Stimulated activated CD4-positive, alpha-beta T cell treated with anti-CD3 and anti-CD28 coated beads, Interleukin-15, amount 100 ng/mL, for 48 hours (primary cell): ENCODE data around the gene NIP7.

Experiments
- DNase-seq, 2 donors: peaks; one replicate each; pipeline ENCODE4 v3.0.0-alpha.2; 2020; ENCODE audit warnings: low read depth in 2 of 2

Gene NIP7

GRCh38 chr16:69318911-69319289, 20.7 kb upstream of the NIP7 start:
- no peak for DNase-seq

- DNase-seq: no peak
Measured at GRCh38 chr16:69319381-69319780, 20.2 kb upstream of the NIP7 start.

- no peak for DNase-seq
Measured at GRCh38 chr16:69319826-69320739, 19.5 kb upstream of the NIP7 start.

- no peak for DNase-seq
Measured at GRCh38 chr16:69320740-69321073, 18.9 kb upstream of the NIP7 start.

- no peak for DNase-seq
Measured at GRCh38 chr16:69321080-69321479, 18.5 kb upstream of the NIP7 start.

- DNase-seq: no peak
Measured at GRCh38 chr16:69322343-69322742, 17.2 kb upstream of the NIP7 start.

GRCh38 chr16:69323415-69323814, 16.2 kb upstream of the NIP7 start:
- DNase-seq: no peak

- DNase-seq: no peak
Measured at GRCh38 chr16:69324013-69324531, 15.5 kb upstream of the NIP7 start.

GRCh38 chr16:69324585-69325253, 14.9 kb upstream of the NIP7 start:
- DNase-seq: no peak

- no peak for DNase-seq
Measured at GRCh38 chr16:69325784-69326171, 13.8 kb upstream of the NIP7 start.

- no peak for DNase-seq
Measured at GRCh38 chr16:69326172-69326873, 13.2 kb upstream of the NIP7 start.

- no peak for DNase-seq
Measured at GRCh38 chr16:69327585-69328310, 11.8 kb upstream of the NIP7 start.

GRCh38 chr16:69328854-69329316, 10.7 kb upstream of the NIP7 start:
- DNase-seq: no peak

- DNase-seq: peak; percentile 15 to 23
Measured at GRCh38 chr16:69329369-69330285, 9.9 kb upstream of the NIP7 start.

GRCh38 chr16:69330286-69331109, 9.1 kb upstream of the NIP7 start, which contains the start of gene PDF:
PDF (minus strand) TSS chr16:69330588; CDS start chr16:69330570, 18 bp downstream.
- peak; percentile 63 to 76 for DNase-seq

GRCh38 chr16:69334696-69335095, 4.9 kb upstream of the NIP7 start:
- no peak for DNase-seq

- peak in 1 of 2 donors; percentile 40 for DNase-seq
Measured at GRCh38 chr16:69338557-69339288, 849 bp upstream of the NIP7 start.

- DNase-seq: no peak
Measured at GRCh38 chr16:69340095-69340644, 598 bp downstream of the NIP7 start.
